Activated B cell treated with CpG ODN at 0.5 μM for 24 hours (primary cell): ENCODE results near the gene CCDC51. TPM values are rescaled to one million over a fixed set of nuclear protein-coding genes. Genes with fewer than 3 reads are reported as not detected.

ENCODE experiments used
- ATAC-seq: fragments of 200-7000 bp; cut with Tn5 transposase; one replicate; pipeline ENCODE4 v1.10.0; 2021; ENCODE audit warnings: low read depth, mild to moderate bottlenecking, moderate library complexity
- CTCF ChIA-PET: fragments of 350-600 bp; sonication (Branson Sonifier 250); formaldehyde crosslinking; loops from one replicate; lab custom pipeline; 2021; ENCODE audit warnings: antibody characterized with exemption; lab: Charles Lee
- POLR2A ChIA-PET: fragments of 350-600 bp; sonication (Branson Sonifier 250); formaldehyde crosslinking; loops from one replicate; lab custom pipeline; 2021; ENCODE audit warnings: antibody characterized with exemption; lab: Charles Lee
- DNase-seq: peaks from one replicate; pipeline ENCODE4 v3.0.0; 2022
- H3K27ac Mint-ChIP-seq: one replicate; pipeline ENCODE4 v1.8.0; 2020; ENCODE audit warnings: mixed read lengths
- H3K27me3 Mint-ChIP-seq: one replicate; pipeline ENCODE4 v1.8.0; 2021; ENCODE audit warnings: mixed read lengths
- H3K36me3 Mint-ChIP-seq: one replicate; pipeline ENCODE4 v1.8.0; 2021; ENCODE audit warnings: low read depth, mixed read lengths
- H3K4me1 Mint-ChIP-seq: one replicate; pipeline ENCODE4 v1.8.0; 2021; ENCODE audit warnings: mixed read lengths
- H3K4me3 Mint-ChIP-seq: one replicate; pipeline ENCODE4 v1.8.0; 2020; ENCODE audit warnings: mild to moderate bottlenecking, mixed read lengths
- H3K9me3 Mint-ChIP-seq: one replicate; pipeline ENCODE4 v1.8.0; 2020; ENCODE audit warnings: mixed read lengths
- CTCF ChIP-seq: fragments of 200-600 bp; IDR thresholded peaks from one replicate; pipeline ENCODE4 v1.8.0; 2022; ENCODE audit warnings: antibody characterized with exemption, mild to moderate bottlenecking
- intact Hi-C: fragments of 100-400 bp; cut with micrococcal nuclease; formaldehyde crosslinking; loops from one replicate; pipeline ENCODE4 v1.15.1; 2024
- total RNA-seq: library from RNA; stranded (reverse); gene quantifications from 2 replicates; pipeline ENCODE4 v1.2.3, GENCODE V29; 2022

The CCDC51 gene
- total RNA-seq, 1 donor from 2014 or later, result 8.7 TPM

- Mint-ChIP-seq H3K27ac (no peak overlapping the region), H3K27me3 (peaks cover 11% of the 10 kb centered on the region), H3K36me3 (no peaks in the 10 kb centered on the region), H3K4me3 (no peak overlapping the region), H3K9me3 (no peaks in the 10 kb centered on the region), H3K4me1 (no peaks in the 10 kb centered on the region)
- ChIA-PET POLR2A (interaction anchor here (2.0 to 2.2 kb wide), 2 partner anchors 37 to 40 kb away, joined by 9 to 10 read pairs; partner anchors contain the start of genes CCDC51 and TMA7), CTCF (interaction anchor here (1.2 to 4.2 kb wide), 7 partner anchors 36 to 340 kb away, joined by 4 to 206 read pairs (median 20); partner anchors contain the start of genes CCDC51, PLXNB1 and TMA7)
- ATAC-seq, result no peak
- intact Hi-C loops, result loop anchor here (2.0 to 5.0 kb wide), 2 partner anchors 67 to 343 kb away; a partner anchor contains a TSS
- no peak for TF ChIP-seq CTCF
- DNase-seq, result no peak
Observed at GRCh38 chr3:48399387-48400172, 40.3 kb downstream of the CCDC51 start.

- POLR2A ChIA-PET, result no interaction called here
- CTCF ChIA-PET, result interaction anchor here (0.8 to 4.2 kb wide), 5 partner anchors 37 to 341 kb away, joined by 3 to 206 read pairs (median 64); partner anchors contain the start of genes CCDC51, PLXNB1 and TMA7
- no peak for DNase-seq
- TF ChIP-seq CTCF, result no peak
- H3K4me3 Mint-ChIP-seq, result no peak overlapping the region
- no peaks in the 10 kb centered on the region for H3K4me1 Mint-ChIP-seq
- H3K27me3 Mint-ChIP-seq, result peaks cover 11% of the 10 kb centered on the region
- H3K36me3 Mint-ChIP-seq, result no peaks in the 10 kb centered on the region
- intact Hi-C loops, result no loop called here
- H3K27ac Mint-ChIP-seq, result no peak overlapping the region
- no peaks in the 10 kb centered on the region for H3K9me3 Mint-ChIP-seq
- ATAC-seq, result no peak
Observed at GRCh38 chr3:48398701-48399386, 41.1 kb downstream of the CCDC51 start.

GRCh38 chr3:48397767-48398681 is 41.9 kb downstream of the CCDC51 start:
- DNase-seq, result no peak
- Mint-ChIP-seq H3K4me3 (no peak overlapping the region), H3K36me3 (no peaks in the 10 kb centered on the region), H3K27me3 (peaks cover 14% of the 10 kb centered on the region), H3K9me3 (no peaks in the 10 kb centered on the region), H3K27ac (no peak overlapping the region), H3K4me1 (no peaks in the 10 kb centered on the region)
- intact Hi-C loops, result no loop called here
- ATAC-seq, result no peak
- ChIA-PET CTCF (interaction anchor here (0.8 kb wide), 1 partner anchor 41 kb away, joined by 3 read pairs; no protein-coding TSS in a partner anchor), POLR2A (no interaction called here)
- TF ChIP-seq CTCF, result no peak

- Mint-ChIP-seq H3K4me1 (no peaks in the 10 kb centered on the region), H3K27me3 (peaks cover 24% of the 10 kb centered on the region), H3K4me3 (no peak overlapping the region), H3K36me3 (no peaks in the 10 kb centered on the region), H3K27ac (no peak overlapping the region), H3K9me3 (no peaks in the 10 kb centered on the region)
- ATAC-seq, result no peak
- TF ChIP-seq CTCF, result no peak
- DNase-seq, result no peak
- ChIA-PET POLR2A (no interaction called here), CTCF (no interaction called here)
- intact Hi-C loops, result no loop called here
Observed at GRCh38 chr3:48395714-48396113, 44.2 kb downstream of the CCDC51 start.
